Endothelial cell of umbilical vein (primary cell): ENCODE data around the gene MRPS23. TPM values are rescaled to one million over a fixed set of nuclear protein-coding genes. Genes with fewer than 3 reads are reported as not detected.
A peak's percentile ranks its signal among the peaks of the same experiment; 100 is the strongest.

ENCODE experiments used
- BruUV-seq: library from RNA; stranded (reverse); fragments of 400-500 nt; replicated peaks from 2 replicates; lab custom pipeline; 2021; lab: Mats Ljungman, UMichigan
- CTCF ChIA-PET: fragments of 300-600, 350-600 bp; sonication (Branson Sonifier 250); formaldehyde crosslinking; loops from one replicate; lab custom pipeline; 2021; ENCODE audit warnings: antibody characterized with exemption, inconsistent platforms; lab: Charles Lee
- POLR2A ChIA-PET: fragments of 300-600, 350-600 bp; sonication (Branson Sonifier 250); formaldehyde crosslinking; loops from one replicate; lab custom pipeline; 2021; ENCODE audit warnings: antibody characterized with exemption, inconsistent platforms; lab: Charles Lee
- DNase-seq: peaks from one replicate; pipeline ENCODE4 v3.0.0-alpha.2; 2011; ENCODE audit warnings: low read depth, low spot score
- FAIRE-seq: peaks from 2 replicates; lab custom pipeline; 2011; peaks lifted over from hg19 to GRCh38; lab: Jason Lieb, UNC
- H2AFZ ChIP-seq: 2 replicates; pipeline ENCODE4 v1.6.0; 2012; ENCODE audit warnings: low read depth, low read length, control low read depth, inconsistent platforms
- H3K27ac ChIP-seq: 2 replicates; pipeline ENCODE4 v1.5.1; 2011; ENCODE audit warnings: low read depth, mild to moderate bottlenecking, control low read depth, low read length, moderate library complexity; ENCODE audit not compliant: insufficient read depth
- H3K27me3 ChIP-seq, 2 experiments: 2 replicates each; pipeline versions ENCODE4 v1.6.0 to v1.6.1; 2011; ENCODE audit warnings: low read length in 2 of 2, mixed read lengths in 1 of 2; ENCODE audit not compliant: control insufficient read depth in 2 of 2, insufficient read depth in 2 of 2
- H3K36me3 ChIP-seq, 2 experiments: 2 replicates in 1 of 2; 3 replicates in 1 of 2; pipeline ENCODE4 v1.5.1; 2011; ENCODE audit warnings: low read length in 2 of 2, mild to moderate bottlenecking in 1 of 2, moderate library complexity in 1 of 2; ENCODE audit not compliant: control insufficient read depth in 2 of 2, insufficient read depth in 2 of 2; ENCODE audit errors: extremely low read depth in 1 of 2
- H3K4me1 ChIP-seq: 3 replicates; pipeline ENCODE4 v1.5.1; 2011; ENCODE audit warnings: mild to moderate bottlenecking, low read length; ENCODE audit not compliant: control insufficient read depth, insufficient read depth; ENCODE audit errors: extremely low read depth
- H3K4me2 ChIP-seq: 2 replicates; pipeline ENCODE4 v1.6.1; 2011; ENCODE audit warnings: low read length, control low read depth, mixed read lengths; ENCODE audit not compliant: insufficient read depth
- H3K4me3 ChIP-seq, 3 experiments: fragments of 200-600 bp in 1 of 3; sonication (generic), shearing (Covaris generic) in 1 of 3; replicated peaks in 1 of 3; 2 replicates each; pipeline ENCODE4 v1.5.1; 2011 to 2016; ENCODE audit warnings: control low read depth in 3 of 3, low read length in 3 of 3, mild to moderate bottlenecking in 2 of 3, inconsistent platforms in 1 of 3, low read depth in 1 of 3, moderate library complexity in 1 of 3; ENCODE audit not compliant: insufficient read depth in 1 of 3
- H3K79me2 ChIP-seq: 2 replicates; pipeline ENCODE4 v1.6.0; 2012; ENCODE audit warnings: low read length, inconsistent platforms; ENCODE audit not compliant: control insufficient read depth, insufficient read depth
- H3K9ac ChIP-seq: replicated peaks from 2 replicates; pipeline ENCODE3; 2011; ENCODE audit warnings: low read length, control low read depth; ENCODE audit not compliant: insufficient read depth; ENCODE audit errors: extremely low read depth
- H3K9me1 ChIP-seq: replicated peaks from 3 replicates; pipeline ENCODE4 v1.6.0; 2011; ENCODE audit warnings: mild to moderate bottlenecking, low read length; ENCODE audit not compliant: control insufficient read depth, insufficient read depth; ENCODE audit errors: extremely low read depth
- H3K9me3 ChIP-seq: replicated peaks from 2 replicates; pipeline ENCODE4 v1.5.1; 2012; ENCODE audit warnings: low read length, inconsistent platforms; ENCODE audit not compliant: control insufficient read depth, insufficient read depth
- H4K20me1 ChIP-seq: replicated peaks from 2 replicates; pipeline ENCODE3; 2011; ENCODE audit warnings: mild to moderate bottlenecking, low read length; ENCODE audit not compliant: control insufficient read depth, insufficient read depth; ENCODE audit errors: extremely low read depth
- EZH2 ChIP-seq: IDR thresholded peaks from 2 replicates; pipeline ENCODE4 v1.6.1; 2012; ENCODE audit warnings: borderline replicate concordance, low read depth, mild to moderate bottlenecking, moderate library complexity, low read length, inconsistent platforms; ENCODE audit not compliant: severe bottlenecking
- FOS ChIP-seq: IDR thresholded peaks from 2 replicates; pipeline ENCODE4 v1.6.1; 2011; ENCODE audit warnings: mild to moderate bottlenecking, low read length, moderate library complexity, borderline replicate concordance; ENCODE audit not compliant: insufficient read depth
- GATA2 ChIP-seq: IDR thresholded peaks from 2 replicates; pipeline ENCODE4 v1.7.0; 2011; ENCODE audit warnings: low read depth, mild to moderate bottlenecking, moderate library complexity, mixed read lengths, low read length; ENCODE audit not compliant: insufficient read length, insufficient read depth
- JUN ChIP-seq: IDR thresholded peaks from 2 replicates; pipeline ENCODE4 v1.6.1; 2011; ENCODE audit warnings: borderline replicate concordance, low read depth; ENCODE audit not compliant: insufficient read length, insufficient read depth
- MYC ChIP-seq: IDR thresholded peaks from one replicate; pipeline ENCODE4 v1.6.1; 2011; ENCODE audit warnings: mild to moderate bottlenecking, low read depth, low read length
- POLR2A ChIP-seq: IDR thresholded peaks from 2 replicates; pipeline ENCODE4 v1.6.1; 2012; ENCODE audit warnings: low read depth, mild to moderate bottlenecking, control low read depth, low read length
- POLR2AphosphoS5 ChIP-seq: IDR thresholded peaks from 2 replicates; pipeline ENCODE4 v1.6.1; 2012; ENCODE audit warnings: low read depth, mild to moderate bottlenecking, control low read depth, low read length, moderate library complexity; ENCODE audit not compliant: insufficient read depth
- dilution Hi-C: fragments of 300-500 bp; cut with MboI; formaldehyde crosslinking; loops from one replicate; pipeline ENCODE4 v1.15.0; 2019; ENCODE audit warnings: low sequenced_read_pairs; ENCODE audit not compliant: extremely low pct_ligation_motif_present
- intact Hi-C: fragments of 100-400 bp; cut with micrococcal nuclease; formaldehyde crosslinking; loops from one replicate; pipeline ENCODE4 v1.10.0; 2022
- polyA plus RNA-seq, 4 experiments: library from polyadenylated mRNA; depleted of rRNA in 3 of 4; stranded (reverse) in 3 of 4; unstranded in 1 of 4; fragments of >200 nt; gene quantifications; 2 replicates each; pipeline versions ENCODE4 v1.2.1 to v1.2.3, GENCODE V29; 2011 to 2012; ENCODE audit warnings: missing spikeins in 1 of 4
- total RNA-seq: library from RNA; stranded (reverse); gene quantifications from 2 replicates; pipeline ENCODE4 v1.2.3, GENCODE V29; 2021
- TF ChIP-seq, protein P1 (sequence below), 2 donors: IDR thresholded peaks; 1 replicate in 1 of 2; 2 replicates in 1 of 2; pipeline ENCODE4 v1.5.1; 2011; ENCODE audit warnings: low read length in 2 of 2, mild to moderate bottlenecking in 2 of 2, moderate library complexity in 2 of 2, control low read depth in 1 of 2, inconsistent platforms in 1 of 2, low read depth in 1 of 2; ENCODE audit not compliant: insufficient read depth in 1 of 2; ENCODE audit errors: extremely low read depth in 1 of 2
- TF ChIP-seq, protein P2 (sequence below): IDR thresholded peaks from 2 replicates; pipeline ENCODE4 v1.6.1; 2011; ENCODE audit not compliant: insufficient read depth, insufficient read length

The MRPS23 gene
- total and polyA plus RNA-seq, 2 donors (not counting 3 experiments of a cell fraction or from before 2014, with no cell fraction given): 39.9 to 46.2 TPM

DNA sequence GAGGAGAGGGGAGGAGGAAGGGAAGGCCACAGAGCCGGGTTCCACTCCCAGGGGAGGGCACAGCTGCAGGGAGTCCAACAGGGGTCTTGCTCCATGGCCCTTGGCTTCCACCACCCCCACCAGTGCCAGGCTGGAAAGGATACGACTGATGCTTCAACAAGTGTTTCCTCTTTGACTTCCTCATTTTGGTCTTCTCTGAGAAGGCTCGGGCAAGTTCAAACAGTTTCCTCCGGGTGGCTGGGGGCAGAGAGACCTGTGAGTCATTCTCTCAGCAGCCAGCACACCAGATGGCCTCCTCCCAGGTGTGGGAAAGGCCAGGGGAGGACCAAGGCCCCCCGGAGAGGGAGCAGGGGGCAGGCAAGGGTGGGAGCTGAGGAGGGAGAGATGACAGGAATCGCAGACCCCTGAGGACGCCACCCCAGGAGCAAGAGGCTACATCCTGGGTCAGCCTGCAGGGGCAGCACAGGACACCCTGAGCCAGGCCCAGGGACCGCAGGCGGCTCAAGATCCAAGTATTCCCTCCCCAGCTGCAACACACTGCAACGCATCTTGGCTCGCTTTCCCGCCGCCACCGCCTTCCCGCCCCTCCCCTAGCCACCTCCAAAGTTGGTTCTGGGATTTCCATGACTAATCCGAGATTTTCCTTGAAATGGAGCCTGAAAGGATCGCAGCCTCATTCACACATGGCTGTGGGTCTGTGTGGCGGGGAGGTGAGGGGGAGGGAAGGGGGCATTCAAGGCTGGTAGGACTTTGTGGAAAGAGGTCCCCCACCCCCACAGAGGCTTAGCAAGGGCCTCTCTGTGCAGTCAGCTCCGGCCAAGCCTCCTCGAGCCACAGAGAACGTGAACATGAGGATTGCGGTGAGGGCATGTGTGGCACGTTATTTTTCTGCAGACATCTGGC, 18.4 kb upstream of the MRPS23 start:
- H3K4me3 ChIP-seq: no peak overlapping the region
- H2AFZ ChIP-seq: no peak overlapping the region
- no peaks in the 10 kb centered on the region for H3K9me1 ChIP-seq
- H3K9me3 ChIP-seq: no peaks in the 10 kb centered on the region
- H3K27ac ChIP-seq: peak overlapping the region; percentile 44
- H3K27me3 ChIP-seq: no peaks in the 10 kb centered on the region
- dilution Hi-C loops (loop anchor here (25.0 kb wide), 1 partner anchor 119 kb away; the partner anchor contains the start of gene VEZF1), intact Hi-C loops (loop anchor here (5.0 kb wide), 1 partner anchor 214 kb away; the partner anchor contains the start of gene DYNLL2)
- no TSS peak for BruUV-seq
- FAIRE-seq: peak; percentile 97
- H3K79me2 ChIP-seq: no peaks in the 10 kb centered on the region
- peak; percentile 91 for DNase-seq
- no peaks in the 10 kb centered on the region for H4K20me1 ChIP-seq
- peaks cover 35% of the 10 kb centered on the region for H3K4me1 ChIP-seq
- CTCF ChIA-PET: interaction anchor here (0.9 to 11.3 kb wide), 12 partner anchors 10 to 131 kb away, joined by 3 to 202 read pairs (median 6); no protein-coding TSS in a partner anchor
- H3K36me3 ChIP-seq: no peaks in the 10 kb centered on the region
- POLR2A ChIA-PET: interaction anchor here (0.5 to 0.9 kb wide), 2 partner anchors 38 to 126 kb away, joined by 3 to 6 read pairs; no protein-coding TSS in a partner anchor
- no peak overlapping the region for H3K4me2 ChIP-seq
- H3K9ac ChIP-seq: no peak overlapping the region
- TF ChIP-seq POLR2A (no peak), GATA2 (no peak), FOS (peak; percentile 81), POLR2AphosphoS5 (peak; percentile 89), EZH2 (no peak), MYC (no peak), JUN (peak; percentile 77)
- TF ChIP-seq, protein P1, sequence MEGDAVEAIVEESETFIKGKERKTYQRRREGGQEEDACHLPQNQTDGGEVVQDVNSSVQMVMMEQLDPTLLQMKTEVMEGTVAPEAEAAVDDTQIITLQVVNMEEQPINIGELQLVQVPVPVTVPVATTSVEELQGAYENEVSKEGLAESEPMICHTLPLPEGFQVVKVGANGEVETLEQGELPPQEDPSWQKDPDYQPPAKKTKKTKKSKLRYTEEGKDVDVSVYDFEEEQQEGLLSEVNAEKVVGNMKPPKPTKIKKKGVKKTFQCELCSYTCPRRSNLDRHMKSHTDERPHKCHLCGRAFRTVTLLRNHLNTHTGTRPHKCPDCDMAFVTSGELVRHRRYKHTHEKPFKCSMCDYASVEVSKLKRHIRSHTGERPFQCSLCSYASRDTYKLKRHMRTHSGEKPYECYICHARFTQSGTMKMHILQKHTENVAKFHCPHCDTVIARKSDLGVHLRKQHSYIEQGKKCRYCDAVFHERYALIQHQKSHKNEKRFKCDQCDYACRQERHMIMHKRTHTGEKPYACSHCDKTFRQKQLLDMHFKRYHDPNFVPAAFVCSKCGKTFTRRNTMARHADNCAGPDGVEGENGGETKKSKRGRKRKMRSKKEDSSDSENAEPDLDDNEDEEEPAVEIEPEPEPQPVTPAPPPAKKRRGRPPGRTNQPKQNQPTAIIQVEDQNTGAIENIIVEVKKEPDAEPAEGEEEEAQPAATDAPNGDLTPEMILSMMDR (IDR thresholded peaks at IDR 0.05; ENCODE audit: extremely low read depth in 1 of 2, insufficient read depth in 1 of 2, low read depth in 1 of 2, low read length in 2 of 2): peak in 1 of 2 donors; percentile 53
- TF ChIP-seq, protein P2, sequence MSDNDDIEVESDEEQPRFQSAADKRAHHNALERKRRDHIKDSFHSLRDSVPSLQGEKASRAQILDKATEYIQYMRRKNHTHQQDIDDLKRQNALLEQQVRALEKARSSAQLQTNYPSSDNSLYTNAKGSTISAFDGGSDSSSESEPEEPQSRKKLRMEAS: no peak
